Stromal cell of bone marrow (primary cell): Measurements from ENCODE around the gene GRIN2D.
"Not testable (repeated sequence)": the region's sequence is repeated elsewhere in the genome, so short reads cannot be mapped to it uniquely, and the experiment has no call there.

Experiments used
- DNase-seq: peaks from one replicate; pipeline ENCODE4 v3.0.0-alpha.2; 2012; ENCODE audit warnings: low read depth

GRIN2D gene

DNA sequence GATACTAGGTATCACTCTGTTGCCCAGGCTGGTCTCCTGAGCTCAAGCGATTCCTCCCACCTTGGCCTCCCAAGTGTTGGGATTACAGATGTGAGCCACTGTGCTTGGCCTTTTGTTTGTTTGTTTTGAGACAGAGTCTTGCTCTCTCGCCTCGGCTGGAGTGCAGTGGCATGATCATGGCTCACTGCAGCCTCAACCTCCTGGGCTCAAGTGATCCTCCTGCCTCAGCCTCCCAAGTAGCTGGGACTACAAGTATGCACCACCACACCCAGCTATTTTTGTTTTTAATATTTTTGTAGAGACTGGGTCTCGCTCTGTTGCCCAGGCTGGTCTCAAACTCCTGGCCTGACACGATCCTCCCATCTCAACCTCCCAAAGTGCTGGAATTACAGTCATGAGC, 21.7 kb upstream of the GRIN2D start:
- DNase-seq = not testable (repeated sequence)

GRCh38 chr19:48372904-48373303, 20.6 kb upstream of the GRIN2D start:
- DNase-seq = no peak

GRCh38 chr19:48373567-48373966, 19.9 kb upstream of the GRIN2D start:
- DNase-seq = no peak

DNA sequence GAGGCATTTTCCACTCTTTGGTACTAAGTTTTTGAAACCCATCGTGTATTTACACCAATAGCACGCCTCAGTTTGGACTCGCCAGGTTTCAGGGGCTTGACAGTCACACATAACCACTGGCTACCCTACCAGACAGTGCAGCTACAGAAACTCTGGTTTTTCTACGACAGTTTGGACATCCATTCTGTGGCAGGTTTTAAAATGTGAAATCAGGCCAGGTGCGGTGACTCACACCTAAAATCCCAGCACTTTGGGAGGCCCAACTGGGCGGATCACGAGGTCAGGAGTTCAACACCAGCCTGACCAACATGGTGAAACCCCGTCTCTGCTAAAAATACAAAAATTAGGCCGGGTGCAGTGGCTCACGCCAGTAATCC, 15.3 kb upstream of the GRIN2D start:
- no peak for DNase-seq

GRCh38 chr19:48379058-48379457, 14.4 kb upstream of the GRIN2D start:
- DNase-seq = no peak

DNA sequence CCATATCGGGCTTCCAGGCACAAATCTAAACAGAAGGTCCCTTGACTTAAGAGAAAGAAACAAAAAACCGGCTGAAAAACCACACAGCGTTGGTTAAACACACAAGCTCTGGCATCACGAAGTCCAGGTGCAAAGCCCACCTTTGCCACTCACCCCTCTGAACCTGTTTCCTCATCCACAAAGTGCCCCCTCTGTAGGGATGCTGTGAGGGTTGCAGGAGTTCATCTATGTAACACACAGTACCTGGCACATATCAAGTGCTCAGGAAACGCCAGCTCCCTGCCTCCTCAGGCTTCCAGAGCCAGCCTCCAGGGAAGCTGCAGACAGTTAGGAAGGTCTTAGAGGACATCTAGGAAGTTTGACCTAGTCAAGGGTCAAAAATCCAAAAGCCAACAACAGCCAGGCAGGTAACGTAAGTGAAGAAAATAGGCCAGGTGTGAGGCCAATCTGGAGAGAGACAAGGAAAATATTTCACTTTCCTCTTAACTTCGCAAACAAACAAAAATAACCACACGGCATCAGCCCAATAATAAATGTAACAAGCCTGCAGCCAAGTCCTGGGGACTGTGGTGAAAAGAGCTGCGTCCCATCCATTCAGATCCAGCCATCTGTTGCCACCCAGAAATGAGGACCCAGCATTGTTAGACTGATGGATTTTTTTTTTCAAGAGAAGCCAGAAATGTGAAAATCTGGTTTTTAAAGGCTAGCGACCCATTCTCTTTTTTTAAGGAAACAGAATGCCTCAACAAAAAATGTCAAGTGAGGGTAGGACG, 12.1 kb upstream of the GRIN2D start:
- no peak for DNase-seq

GRCh38 chr19:48382286-48382685, 11.2 kb upstream of the GRIN2D start:
- DNase-seq = no peak

GRCh38 chr19:48385461-48386087, 7.9 kb upstream of the GRIN2D start:
- no peak for DNase-seq

DNA sequence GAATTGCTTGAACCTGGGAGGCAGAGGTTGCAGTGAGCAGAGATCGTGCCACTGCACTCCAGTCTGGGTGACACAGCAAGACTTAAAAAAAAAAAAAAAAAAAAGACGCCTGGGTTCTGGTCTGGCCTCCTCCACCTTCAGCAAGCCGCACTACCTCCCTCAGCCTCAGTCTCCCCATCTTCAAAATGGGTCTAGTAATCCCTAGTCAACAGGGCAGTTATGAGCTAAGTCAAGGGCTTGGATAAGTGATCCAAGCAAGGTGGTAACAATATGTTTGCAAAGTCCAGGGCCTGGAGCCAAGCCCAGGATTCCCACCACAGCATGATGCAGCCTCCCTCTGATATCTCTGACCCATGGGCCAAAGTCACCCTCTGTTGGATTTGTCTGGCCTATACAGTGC, 6.5 kb upstream of the GRIN2D start:
- DNase-seq = no peak

DNA sequence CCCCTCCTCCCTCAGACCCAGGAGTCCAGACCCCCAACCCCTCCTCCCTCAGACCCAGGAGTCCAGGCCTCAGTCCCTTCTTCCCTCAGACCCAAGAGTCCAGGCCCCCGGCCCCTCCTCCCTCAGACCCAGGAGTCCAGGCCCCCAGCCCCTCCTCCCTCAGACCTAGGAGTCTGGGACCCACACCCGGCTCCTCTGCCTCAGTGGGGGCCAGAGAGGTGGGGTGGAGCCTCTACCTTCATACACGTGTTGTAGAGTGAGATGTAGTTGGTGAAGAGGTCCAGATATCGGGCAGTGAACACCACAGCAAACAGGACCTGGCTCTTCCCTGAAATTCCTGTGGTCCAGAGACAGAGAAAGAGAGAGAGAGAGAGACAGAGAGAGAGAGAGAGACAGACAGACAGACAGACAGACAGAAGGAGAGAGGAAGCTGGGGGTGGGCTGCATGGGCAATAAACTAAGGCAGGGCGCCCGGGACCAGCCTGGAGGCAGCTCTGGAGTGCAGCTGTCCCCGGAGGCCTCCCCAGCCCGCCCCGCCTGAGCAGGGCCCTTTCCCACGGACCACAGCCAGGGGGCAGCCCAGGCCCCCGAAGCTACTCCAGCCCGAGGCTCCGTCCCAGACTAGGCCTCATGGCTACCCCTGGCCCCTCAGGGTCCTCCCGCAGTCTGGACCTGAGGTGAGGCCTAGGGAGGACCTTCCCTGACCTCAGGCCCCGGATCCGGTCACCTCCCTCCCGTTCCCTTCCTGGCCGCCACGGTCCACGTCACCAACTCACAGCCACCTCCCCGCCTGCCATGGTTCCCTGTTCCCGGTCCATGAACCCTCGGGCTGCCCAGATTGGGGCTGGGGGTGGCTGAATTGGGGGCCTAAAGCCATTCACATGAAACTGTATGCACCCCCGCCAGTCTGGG, 3.0 kb upstream of the GRIN2D start:
- DNase-seq = peak; percentile 45

- DNase-seq = peak; percentile 39
These were observed 2.1 kb upstream of the GRIN2D start, which contains the start of gene KDELR1 for GRCh38 chr19:48391100-48392005. TSS of gene KDELR1 (minus strand) at chr19:48391551. CDS start at chr19:48391358, 193 bp downstream.

GRCh38 chr19:48392006-48392344, 1.5 kb upstream of the GRIN2D start:
- not testable (repeated sequence) for DNase-seq

DNA sequence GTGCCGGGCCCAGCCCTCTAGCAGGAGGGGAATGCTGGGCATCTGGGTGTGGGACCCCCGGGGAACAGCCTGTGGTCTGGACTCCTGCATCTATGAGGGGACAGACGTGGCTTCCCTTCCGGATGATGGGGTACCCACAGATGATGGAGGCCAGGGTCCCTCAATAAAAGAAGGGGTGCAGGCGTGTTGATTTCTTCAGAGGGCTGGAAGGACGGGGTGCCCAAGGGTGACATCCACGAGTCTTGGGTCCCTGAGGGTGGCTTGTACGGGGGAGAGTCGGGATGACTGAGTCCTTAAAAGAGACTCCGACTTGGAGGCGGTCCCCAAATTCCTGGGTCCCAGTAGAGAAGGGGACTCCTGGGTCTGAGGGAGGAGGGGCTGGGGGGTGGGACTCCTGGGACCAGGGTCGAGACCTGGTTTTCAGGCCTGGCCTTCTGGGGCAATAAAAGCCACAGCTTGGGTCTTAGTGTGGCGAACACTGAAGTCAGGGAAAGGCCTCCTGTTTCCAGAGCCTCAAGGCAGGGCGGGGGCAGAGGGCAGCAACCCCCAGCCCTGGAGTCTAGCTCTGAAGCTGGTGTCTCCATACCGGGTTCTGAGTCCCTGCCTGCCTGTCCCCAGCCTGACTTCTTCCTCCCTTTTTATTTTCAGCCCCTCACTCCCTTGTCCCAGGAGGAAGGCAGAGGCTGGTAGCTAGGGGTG, 459 bp upstream of the GRIN2D start:
- no peak for DNase-seq

DNA sequence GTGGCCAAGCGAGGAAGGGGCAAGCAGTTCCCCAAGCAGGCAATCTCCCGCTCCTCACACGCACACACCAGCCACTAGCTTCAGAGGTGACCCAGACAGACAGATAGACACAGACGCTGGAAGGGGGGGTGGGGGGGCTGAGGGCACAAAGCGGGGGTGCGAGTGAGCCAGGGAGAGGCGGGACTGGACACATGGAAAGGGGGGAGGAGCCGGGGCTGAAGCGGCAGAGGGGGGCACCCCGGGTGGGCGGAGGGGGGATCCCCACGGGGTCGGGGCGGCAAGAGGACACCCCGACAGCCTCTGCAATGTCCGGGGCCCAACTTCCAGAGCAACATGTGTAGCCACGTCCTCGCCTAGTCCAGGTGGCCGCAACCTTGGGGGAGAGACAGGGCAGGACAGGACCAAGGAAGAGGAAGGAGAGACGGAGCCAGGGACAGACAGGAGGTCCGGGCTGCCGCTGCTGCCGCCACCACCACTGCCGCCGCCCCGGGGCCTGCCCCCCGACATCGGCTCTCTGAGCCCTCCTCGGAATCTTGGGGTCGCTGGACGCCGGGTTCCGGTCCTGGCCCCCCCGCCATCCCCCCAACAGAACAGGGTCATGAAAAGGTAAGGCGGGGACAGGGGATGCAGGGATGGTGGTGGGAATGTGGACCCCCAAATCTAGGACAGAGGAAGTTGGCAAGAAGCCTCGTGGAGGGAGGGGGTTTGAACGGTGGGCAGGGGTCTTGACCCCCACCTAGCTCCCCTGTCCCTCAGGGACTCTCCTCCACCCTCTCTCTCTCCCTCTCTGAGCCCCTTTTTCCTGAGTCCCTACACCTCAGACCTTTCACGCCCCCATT, 1.1 kb downstream of the GRIN2D start:
- no peak for DNase-seq

- DNase-seq = no peak
These were observed 1.6 kb downstream of the GRIN2D start for GRCh38 chr19:48395170-48395455.

- no peak for DNase-seq
These were observed 2.0 kb downstream of the GRIN2D start for GRCh38 chr19:48395499-48395898.

GRCh38 chr19:48396016-48396823, 2.8 kb downstream of the GRIN2D start:
- DNase-seq = no peak

GRCh38 chr19:48396824-48397176, 3.3 kb downstream of the GRIN2D start:
- no peak for DNase-seq

GRCh38 chr19:48397263-48398101, 4.0 kb downstream of the GRIN2D start:
- no peak for DNase-seq
